ENCODE results near the gene GAL3ST3. TPM values are rescaled to one million over a fixed set of nuclear protein-coding genes. Genes with fewer than 3 reads are reported as not detected.
A peak's percentile ranks its signal among the peaks of the same experiment; 100 is the strongest.
"Not testable (repeated sequence)": the region's sequence is repeated elsewhere in the genome, so short reads cannot be mapped to it uniquely, and the experiment has no call there.

Gene GAL3ST3
- total RNA-seq, 1 donor from 2014 or later: not detected

DNA sequence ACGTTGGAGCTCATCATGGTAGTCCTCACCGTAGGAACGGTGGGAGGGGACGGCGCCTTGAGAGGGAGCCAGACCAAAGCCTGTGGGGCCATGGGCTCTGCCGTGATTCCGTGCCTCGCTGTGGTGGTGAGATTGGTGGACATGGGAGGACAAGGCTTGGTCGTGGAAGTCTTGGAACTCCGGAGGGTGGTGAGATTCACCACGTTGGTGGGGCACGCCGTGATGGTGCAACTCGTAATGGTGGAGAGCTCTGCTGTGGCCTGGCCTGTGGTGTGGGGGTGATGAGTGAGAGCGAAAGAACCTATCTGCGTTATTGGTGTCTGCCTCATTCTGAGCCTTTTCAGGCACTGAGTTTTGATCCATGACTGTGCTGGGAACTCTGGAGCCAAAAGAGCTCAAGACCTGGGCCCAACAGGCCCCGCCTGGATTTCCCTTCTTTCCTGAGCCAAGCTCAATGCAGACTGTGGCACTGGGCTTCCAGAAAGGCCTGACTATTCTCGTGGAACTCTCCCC lies 22.9 kb downstream of the GAL3ST3 start, which contains the start of gene CATSPER1:
Gene CATSPER1, minus strand, starts transcription at position 463 of the 513 bp plus-strand sequence. Its CDS starts 100 bp downstream, at position 363.
- TF ChIP-seq, protein P1, sequence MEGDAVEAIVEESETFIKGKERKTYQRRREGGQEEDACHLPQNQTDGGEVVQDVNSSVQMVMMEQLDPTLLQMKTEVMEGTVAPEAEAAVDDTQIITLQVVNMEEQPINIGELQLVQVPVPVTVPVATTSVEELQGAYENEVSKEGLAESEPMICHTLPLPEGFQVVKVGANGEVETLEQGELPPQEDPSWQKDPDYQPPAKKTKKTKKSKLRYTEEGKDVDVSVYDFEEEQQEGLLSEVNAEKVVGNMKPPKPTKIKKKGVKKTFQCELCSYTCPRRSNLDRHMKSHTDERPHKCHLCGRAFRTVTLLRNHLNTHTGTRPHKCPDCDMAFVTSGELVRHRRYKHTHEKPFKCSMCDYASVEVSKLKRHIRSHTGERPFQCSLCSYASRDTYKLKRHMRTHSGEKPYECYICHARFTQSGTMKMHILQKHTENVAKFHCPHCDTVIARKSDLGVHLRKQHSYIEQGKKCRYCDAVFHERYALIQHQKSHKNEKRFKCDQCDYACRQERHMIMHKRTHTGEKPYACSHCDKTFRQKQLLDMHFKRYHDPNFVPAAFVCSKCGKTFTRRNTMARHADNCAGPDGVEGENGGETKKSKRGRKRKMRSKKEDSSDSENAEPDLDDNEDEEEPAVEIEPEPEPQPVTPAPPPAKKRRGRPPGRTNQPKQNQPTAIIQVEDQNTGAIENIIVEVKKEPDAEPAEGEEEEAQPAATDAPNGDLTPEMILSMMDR (IDR thresholded peaks at IDR 0.05): no peak
- H3K4me1 ChIP-seq: peaks cover 18% of the 10 kb centered on the region
- H3K36me3 ChIP-seq: no peaks in the 10 kb centered on the region
- no peak within 1 kb of the TSS for H3K4me3 ChIP-seq
- intact Hi-C loops (cut with DNase I): no loop called here
- H3K27ac ChIP-seq: no peak within 1 kb of the TSS
- ATAC-seq (no peak), DNase-seq (no peak)
- peaks cover 4% of the 10 kb centered on the region for H3K27me3 ChIP-seq (ENCODE audit: low read depth)
- no peaks in the 10 kb centered on the region for H3K9me3 ChIP-seq

DNA sequence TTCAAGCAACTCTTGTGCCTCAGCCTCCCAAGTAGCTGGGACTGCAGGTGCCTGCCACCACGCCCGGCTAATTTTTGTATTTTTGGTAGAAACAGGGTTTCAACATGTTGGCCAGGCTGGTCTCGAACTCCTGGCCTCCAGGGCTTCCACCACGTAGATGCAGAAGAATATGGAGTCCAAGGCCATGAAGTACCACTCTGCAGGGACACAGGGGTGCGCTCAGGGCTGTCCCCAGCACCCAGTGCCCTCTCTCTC lies 25.8 kb downstream of the GAL3ST3 start:
- H3K4me3 ChIP-seq; H3K9me3 ChIP-seq; DNase-seq; intact Hi-C loops (cut with DNase I); H3K27me3 ChIP-seq (ENCODE audit: low read depth); H3K27ac ChIP-seq; H3K36me3 ChIP-seq; ATAC-seq: not testable (repeated sequence)
- H3K4me1 ChIP-seq: peaks cover 18% of the 10 kb centered on the region

DNA sequence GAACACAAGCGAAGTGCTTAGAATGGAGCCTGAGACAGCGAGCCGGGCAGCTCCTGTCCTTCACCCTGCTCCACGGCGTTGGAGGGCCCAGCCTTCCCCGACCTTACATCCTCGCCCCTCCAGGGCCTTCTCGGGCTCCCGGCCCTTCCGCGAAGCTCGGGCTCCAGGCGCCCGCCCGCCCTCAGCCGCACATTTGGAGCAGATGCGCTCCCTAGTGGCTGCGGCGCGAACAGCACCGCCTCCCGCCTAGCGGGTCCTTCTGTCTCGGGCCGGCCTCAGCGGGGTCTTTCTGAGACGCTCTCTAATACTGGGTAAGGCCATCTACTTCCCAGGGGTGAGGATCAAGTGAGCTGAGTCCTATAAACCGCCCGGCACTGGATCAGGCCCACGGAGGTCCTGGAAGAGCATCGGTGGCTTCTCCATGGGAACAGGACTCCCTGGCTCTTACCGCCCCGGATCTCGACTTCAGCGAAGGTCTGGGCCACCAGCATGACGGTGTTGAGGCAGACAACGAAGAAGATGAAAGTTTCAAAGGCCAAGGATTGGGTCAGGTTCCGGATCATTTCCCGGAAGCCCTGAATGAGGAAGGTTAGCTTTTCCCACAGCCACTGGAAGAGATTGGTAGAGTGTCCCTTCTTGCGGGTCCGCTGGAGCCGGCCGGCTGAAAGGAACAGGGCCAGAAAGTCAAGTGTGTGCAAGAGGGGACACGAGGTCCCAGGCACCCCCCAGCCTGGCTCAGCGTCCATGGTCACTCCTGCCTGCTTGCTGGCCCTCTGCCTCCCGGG lies 26.4 kb downstream of the GAL3ST3 start:
- H3K4me1 ChIP-seq: peaks cover 18% of the 10 kb centered on the region
- peak; percentile 87 for DNase-seq
- intact Hi-C loops (cut with DNase I): no loop called here
- no peaks in the 10 kb centered on the region for H3K27me3 ChIP-seq (ENCODE audit: low read depth)
- no peaks in the 10 kb centered on the region for H3K9me3 ChIP-seq
- peak overlapping the region; percentile 39 for H3K4me3 ChIP-seq
- TF ChIP-seq, protein P1 (IDR thresholded peaks at IDR 0.05): peak; percentile 98
- ATAC-seq: peak; percentile 90 to 91
- H3K36me3 ChIP-seq: no peaks in the 10 kb centered on the region
- H3K27ac ChIP-seq: no peak overlapping the region

DNA sequence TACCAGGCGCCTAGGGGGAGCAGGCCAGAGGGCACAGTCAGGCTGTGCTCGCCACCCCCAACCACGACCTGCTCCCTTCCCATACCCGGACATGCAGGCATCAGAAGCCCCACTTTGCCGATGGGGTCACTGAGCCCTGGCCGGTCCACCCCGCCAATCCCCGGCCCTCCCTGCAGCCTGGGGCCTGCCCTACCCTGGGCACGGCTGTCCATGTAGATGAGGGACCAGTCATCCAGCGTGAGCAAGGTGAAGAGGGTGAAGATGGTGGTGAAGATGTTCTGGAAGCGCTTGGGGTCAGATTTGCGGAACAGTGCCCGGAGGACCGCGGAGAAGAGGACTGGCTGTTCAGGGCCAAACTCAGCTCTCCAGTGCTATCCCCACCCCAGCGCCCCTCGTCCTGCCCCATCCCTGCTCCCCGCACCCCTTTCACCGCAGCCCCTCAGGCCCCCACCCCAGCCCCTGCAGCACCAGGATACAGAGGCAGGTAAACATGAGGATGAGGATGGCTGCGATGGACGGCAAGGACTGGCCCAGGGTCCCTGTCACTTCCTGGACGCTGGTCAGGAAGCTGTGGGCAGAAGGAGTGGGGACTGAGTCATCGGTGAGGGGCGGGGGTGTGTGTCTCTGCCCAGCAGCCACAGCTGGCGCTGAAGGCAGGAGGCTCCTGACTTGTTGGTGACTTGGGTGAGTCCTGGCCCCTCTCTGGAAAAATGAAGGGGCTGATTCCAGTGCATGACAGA lies 28.2 kb downstream of the GAL3ST3 start:
- no peaks in the 10 kb centered on the region for H3K27me3 ChIP-seq (ENCODE audit: low read depth)
- TF ChIP-seq, protein P1 (IDR thresholded peaks at IDR 0.05): no peak
- H3K4me1 ChIP-seq: peaks cover 18% of the 10 kb centered on the region
- no peaks in the 10 kb centered on the region for H3K36me3 ChIP-seq
- DNase-seq (peak; percentile 77), ATAC-seq (peak; percentile 64 to 74)
- no peaks in the 10 kb centered on the region for H3K9me3 ChIP-seq
- intact Hi-C loops (cut with DNase I): no loop called here
- H3K4me3 ChIP-seq: no peak overlapping the region
- no peak overlapping the region for H3K27ac ChIP-seq

DNA sequence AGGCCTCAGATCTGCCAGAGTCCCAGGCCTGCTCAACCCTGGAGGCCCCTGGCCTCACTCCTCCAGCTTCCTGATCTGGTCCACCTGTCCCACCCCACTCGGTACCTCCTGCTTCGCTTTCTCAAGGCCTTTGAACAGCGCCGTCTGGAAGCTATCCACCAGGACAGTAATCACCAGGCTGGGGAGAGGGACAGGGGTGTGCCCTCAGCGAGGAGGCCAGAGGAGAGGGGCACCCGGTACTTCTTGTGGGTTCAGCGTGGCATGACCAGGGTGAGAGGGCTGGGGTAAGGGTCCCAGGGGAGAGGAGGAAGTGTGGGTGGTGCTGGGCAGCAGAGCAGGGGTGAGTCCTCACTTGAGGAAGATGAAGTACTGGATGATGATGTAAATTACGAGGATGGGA lies 28.7 kb downstream of the GAL3ST3 start:
- Histone ChIP-seq H3K4me3 (no peak overlapping the region), H3K27ac (no peak overlapping the region), H3K4me1 (peaks cover 18% of the 10 kb centered on the region), H3K9me3 (no peaks in the 10 kb centered on the region), H3K36me3 (no peaks in the 10 kb centered on the region), H3K27me3 (ENCODE audit: low read depth) (no peaks in the 10 kb centered on the region)
- intact Hi-C loops (cut with DNase I): no loop called here
- TF ChIP-seq, protein P1 (IDR thresholded peaks at IDR 0.05): no peak
- no peak for ATAC-seq
- DNase-seq: no peak

DNA sequence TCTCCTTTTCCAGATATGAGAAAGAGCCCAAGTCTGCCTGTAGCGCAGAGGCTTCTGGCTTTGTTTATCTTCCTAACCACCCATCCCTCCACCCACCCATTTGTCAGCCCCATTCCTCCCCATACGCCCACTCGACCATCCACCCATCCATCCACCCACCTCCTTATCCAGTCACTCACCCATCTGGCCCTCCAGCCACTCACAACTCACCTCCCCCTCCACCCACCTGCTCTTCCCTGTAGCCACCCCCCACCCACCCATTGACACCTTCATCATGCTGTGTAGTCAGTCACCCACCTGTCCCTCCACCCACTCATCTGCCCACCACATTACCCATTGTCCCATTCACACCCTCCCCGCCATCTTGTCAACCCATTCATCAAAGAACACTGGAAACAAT lies 31.6 kb downstream of the GAL3ST3 start:
- Histone ChIP-seq H3K4me1 (peaks cover 21% of the 10 kb centered on the region), H3K9me3 (no peaks in the 10 kb centered on the region), H3K27ac (no peak overlapping the region), H3K27me3 (ENCODE audit: low read depth) (peaks cover 11% of the 10 kb centered on the region), H3K4me3 (no peak overlapping the region), H3K36me3 (no peaks in the 10 kb centered on the region)
- DNase-seq (no peak), ATAC-seq (no peak)
- intact Hi-C loops (cut with DNase I): no loop called here
- TF ChIP-seq, protein P1 (IDR thresholded peaks at IDR 0.05): no peak

All from lower lobe of right lung (tissue), 2 donors.